Measurements from ENCODE around the gene PDF.

PDF gene

GRCh38 chr16:69351309-69352027 is 21.1 kb upstream of the PDF start, which contains the start of gene TMED6:
TSS of gene TMED6 (minus strand) at chr16:69351786. CDS start at chr16:69351753, 33 bp downstream.
- Histone ChIP-seq H3K4me1 (ENCODE audit: insufficient read depth, low read length) (no peaks in the 10 kb centered on the region), H2AFZ (ENCODE audit: low read depth, low read length) (no peak within 1 kb of the TSS), H3K36me3 (ENCODE audit: insufficient read depth, low read length) (peaks cover 38% of the 10 kb centered on the region), H3K27me3 (ENCODE audit: insufficient read depth, low read length) (no peaks in the 10 kb centered on the region), H3K9me3 (ENCODE audit: low read length) (no peaks in the 10 kb centered on the region), H3K4me3 (ENCODE audit: low read length) (no peak within 1 kb of the TSS)

- peaks cover 31% of the 10 kb centered on the region for H3K36me3 ChIP-seq (ENCODE audit: insufficient read depth, low read length)
- H3K9me3 ChIP-seq (ENCODE audit: low read length) = no peaks in the 10 kb centered on the region
- no peaks in the 10 kb centered on the region for H3K4me1 ChIP-seq (ENCODE audit: insufficient read depth, low read length)
- no peak overlapping the region for H3K4me3 ChIP-seq (ENCODE audit: low read length)
- H2AFZ ChIP-seq (ENCODE audit: low read depth, low read length) = no peak overlapping the region
- no peaks in the 10 kb centered on the region for H3K27me3 ChIP-seq (ENCODE audit: insufficient read depth, low read length)
Measured at GRCh38 chr16:69350536-69351133, 20.2 kb upstream of the PDF start.

- no peaks in the 10 kb centered on the region for H3K9me3 ChIP-seq (ENCODE audit: low read length)
- H3K36me3 ChIP-seq (ENCODE audit: insufficient read depth, low read length) = peaks cover 26% of the 10 kb centered on the region
- no peak overlapping the region for H3K4me3 ChIP-seq (ENCODE audit: low read length)
- H3K4me1 ChIP-seq (ENCODE audit: insufficient read depth, low read length) = no peaks in the 10 kb centered on the region
- H2AFZ ChIP-seq (ENCODE audit: low read depth, low read length) = no peak overlapping the region
- H3K27me3 ChIP-seq (ENCODE audit: insufficient read depth, low read length) = no peaks in the 10 kb centered on the region
Measured at GRCh38 chr16:69349536-69349935, 19.1 kb upstream of the PDF start.

GRCh38 chr16:69348222-69348621 is 17.8 kb upstream of the PDF start:
- no peak overlapping the region for H2AFZ ChIP-seq (ENCODE audit: low read depth, low read length)
- no peaks in the 10 kb centered on the region for H3K4me1 ChIP-seq (ENCODE audit: insufficient read depth, low read length)
- no peak overlapping the region for H3K4me3 ChIP-seq (ENCODE audit: low read length)
- H3K27me3 ChIP-seq (ENCODE audit: insufficient read depth, low read length) = no peaks in the 10 kb centered on the region
- H3K9me3 ChIP-seq (ENCODE audit: low read length) = no peaks in the 10 kb centered on the region
- H3K36me3 ChIP-seq (ENCODE audit: insufficient read depth, low read length) = peaks cover 28% of the 10 kb centered on the region

- no peaks in the 10 kb centered on the region for H3K27me3 ChIP-seq (ENCODE audit: insufficient read depth, low read length)
- H2AFZ ChIP-seq (ENCODE audit: low read depth, low read length) = no peak overlapping the region
- no peaks in the 10 kb centered on the region for H3K9me3 ChIP-seq (ENCODE audit: low read length)
- H3K4me3 ChIP-seq (ENCODE audit: low read length) = no peak overlapping the region
- H3K36me3 ChIP-seq (ENCODE audit: insufficient read depth, low read length) = peaks cover 34% of the 10 kb centered on the region
- no peaks in the 10 kb centered on the region for H3K4me1 ChIP-seq (ENCODE audit: insufficient read depth, low read length)
Measured at GRCh38 chr16:69346683-69347082, 16.3 kb upstream of the PDF start.

GRCh38 chr16:69345923-69346322 is 15.5 kb upstream of the PDF start:
- Histone ChIP-seq H3K4me1 (ENCODE audit: insufficient read depth, low read length) (peaks cover under 1% of the 10 kb centered on the region), H3K27me3 (ENCODE audit: insufficient read depth, low read length) (no peaks in the 10 kb centered on the region), H3K36me3 (ENCODE audit: insufficient read depth, low read length) (peaks cover 39% of the 10 kb centered on the region), H3K9me3 (ENCODE audit: low read length) (no peaks in the 10 kb centered on the region), H2AFZ (ENCODE audit: low read depth, low read length) (no peak overlapping the region), H3K4me3 (ENCODE audit: low read length) (no peak overlapping the region)

GRCh38 chr16:69344171-69344570 is 13.8 kb upstream of the PDF start:
- no peak overlapping the region for H2AFZ ChIP-seq (ENCODE audit: low read depth, low read length)
- H3K27me3 ChIP-seq (ENCODE audit: insufficient read depth, low read length) = no peaks in the 10 kb centered on the region
- H3K36me3 ChIP-seq (ENCODE audit: insufficient read depth, low read length) = peaks cover 32% of the 10 kb centered on the region
- H3K4me1 ChIP-seq (ENCODE audit: insufficient read depth, low read length) = peaks cover 10% of the 10 kb centered on the region
- no peaks in the 10 kb centered on the region for H3K9me3 ChIP-seq (ENCODE audit: low read length)
- no peak overlapping the region for H3K4me3 ChIP-seq (ENCODE audit: low read length)

- Histone ChIP-seq H3K4me1 (ENCODE audit: insufficient read depth, low read length) (peaks cover 17% of the 10 kb centered on the region), H2AFZ (ENCODE audit: low read depth, low read length) (peak overlapping the region; percentile 6), H3K36me3 (ENCODE audit: insufficient read depth, low read length) (peaks cover 44% of the 10 kb centered on the region), H3K4me3 (ENCODE audit: low read length) (peak overlapping the region; percentile 80), H3K9me3 (ENCODE audit: low read length) (no peaks in the 10 kb centered on the region), H3K27me3 (ENCODE audit: insufficient read depth, low read length) (no peaks in the 10 kb centered on the region)
Measured at GRCh38 chr16:69340095-69340644, 9.8 kb upstream of the PDF start.

GRCh38 chr16:69339289-69340094 is 9.1 kb upstream of the PDF start, which contains the start of the genes COG8 and NIP7:
TSS of gene COG8 (minus strand) at chr16:69339564. CDS start at chr16:69339552, 12 bp downstream.
TSS of gene NIP7 (plus strand) at chr16:69339772. CDS start at chr16:69339830, 58 bp downstream.
- peaks cover 51% of the 10 kb centered on the region for H3K36me3 ChIP-seq (ENCODE audit: insufficient read depth, low read length)
- peaks cover 17% of the 10 kb centered on the region for H3K4me1 ChIP-seq (ENCODE audit: insufficient read depth, low read length)
- H3K27me3 ChIP-seq (ENCODE audit: insufficient read depth, low read length) = no peaks in the 10 kb centered on the region
- peak within 1 kb of the TSS; percentile 80 for H3K4me3 ChIP-seq (ENCODE audit: low read length)
- H2AFZ ChIP-seq (ENCODE audit: low read depth, low read length) = peak within 1 kb of the TSS; percentile 55
- no peaks in the 10 kb centered on the region for H3K9me3 ChIP-seq (ENCODE audit: low read length)

- peaks cover 17% of the 10 kb centered on the region for H3K4me1 ChIP-seq (ENCODE audit: insufficient read depth, low read length)
Measured at GRCh38 chr16:69338557-69339288, 8.3 kb upstream of the PDF start.

GRCh38 chr16:69334696-69335095 is 4.3 kb upstream of the PDF start:
- H3K9me3 ChIP-seq (ENCODE audit: low read length) = no peaks in the 10 kb centered on the region
- H3K4me3 ChIP-seq (ENCODE audit: low read length) = no peak overlapping the region
- H3K27me3 ChIP-seq (ENCODE audit: insufficient read depth, low read length) = no peaks in the 10 kb centered on the region
- peaks cover 46% of the 10 kb centered on the region for H3K36me3 ChIP-seq (ENCODE audit: insufficient read depth, low read length)
- H3K4me1 ChIP-seq (ENCODE audit: insufficient read depth, low read length) = peaks cover 11% of the 10 kb centered on the region
- H2AFZ ChIP-seq (ENCODE audit: low read depth, low read length) = no peak overlapping the region

More at GRCh38 chr16:69338557-69339288, 8.3 kb upstream of the PDF start:
- Histone ChIP-seq H3K4me3 (ENCODE audit: low read length) (peak overlapping the region; percentile 80), H3K9me3 (ENCODE audit: low read length) (no peaks in the 10 kb centered on the region), H3K27me3 (ENCODE audit: insufficient read depth, low read length) (no peaks in the 10 kb centered on the region), H2AFZ (ENCODE audit: low read depth, low read length) (peak overlapping the region; percentile 55), H3K36me3 (ENCODE audit: insufficient read depth, low read length) (peaks cover 59% of the 10 kb centered on the region)

Data from neuron (in vitro differentiated cells).